ENCODE results near the gene COA5.

The COA5 gene

DNA sequence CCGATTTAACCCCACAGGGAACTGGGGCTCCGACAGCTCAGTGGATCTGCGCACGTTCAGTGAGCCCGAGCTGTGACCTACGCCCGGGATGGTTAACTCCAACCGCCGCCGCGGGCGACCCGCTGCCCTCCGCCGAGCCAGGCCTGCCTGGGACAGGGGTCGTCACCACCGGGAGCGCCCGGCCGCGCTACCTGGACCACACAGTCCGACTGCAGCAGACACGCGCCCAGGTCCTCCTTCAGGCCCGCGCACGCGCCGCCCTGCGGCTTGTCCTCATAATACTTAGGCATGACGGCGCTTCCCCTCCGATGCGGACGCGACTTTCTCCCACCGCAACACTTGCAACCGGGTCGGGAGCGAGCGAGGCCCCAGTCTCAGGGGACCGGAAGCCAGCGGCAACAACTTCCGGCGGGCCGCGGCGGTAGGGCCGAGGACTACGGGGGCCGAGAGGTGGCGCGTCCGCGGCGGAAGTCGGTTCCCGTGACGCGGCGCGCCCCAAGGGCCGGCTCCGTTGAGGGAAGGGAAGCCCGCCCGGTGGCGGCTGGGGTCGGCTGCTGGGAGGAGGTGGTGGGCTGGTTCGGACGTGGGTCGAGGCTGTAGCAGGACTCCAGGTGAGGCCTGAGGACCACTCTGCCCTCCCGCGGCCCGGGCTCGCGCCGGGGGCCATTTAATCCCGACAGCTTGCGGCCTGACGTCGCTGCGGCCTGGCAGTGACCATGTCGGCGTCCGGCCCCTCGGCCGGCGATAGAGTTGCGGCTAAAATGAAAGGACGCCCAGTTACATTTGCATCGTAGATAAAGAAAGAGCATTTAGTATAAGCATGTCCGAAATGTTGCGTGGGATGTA, at the start of gene COA5, which contains the start of gene UNC50:
TSS of gene COA5 (minus strand) at position 397 of the 846 bp plus-strand sequence. CDS start at position 290, 107 bp downstream.
TSS of gene UNC50 (plus strand) at position 474 of the 846 bp plus-strand sequence. CDS start 1,171 bp downstream, outside the sequence.
- DNase-seq (ENCODE audit: low read depth in 2 of 2) = peak; percentile 90 to 91

GRCh38 chr2:98656800-98657199, 48.5 kb upstream of the COA5 start:
- no peak for DNase-seq (ENCODE audit: low read depth in 2 of 2)

- DNase-seq (ENCODE audit: low read depth in 2 of 2) = no peak
Observed at GRCh38 chr2:98654699-98655495, 46.6 kb upstream of the COA5 start.

- no peak for DNase-seq (ENCODE audit: low read depth in 2 of 2)
Observed at GRCh38 chr2:98650998-98651397, 42.7 kb upstream of the COA5 start.

DNA sequence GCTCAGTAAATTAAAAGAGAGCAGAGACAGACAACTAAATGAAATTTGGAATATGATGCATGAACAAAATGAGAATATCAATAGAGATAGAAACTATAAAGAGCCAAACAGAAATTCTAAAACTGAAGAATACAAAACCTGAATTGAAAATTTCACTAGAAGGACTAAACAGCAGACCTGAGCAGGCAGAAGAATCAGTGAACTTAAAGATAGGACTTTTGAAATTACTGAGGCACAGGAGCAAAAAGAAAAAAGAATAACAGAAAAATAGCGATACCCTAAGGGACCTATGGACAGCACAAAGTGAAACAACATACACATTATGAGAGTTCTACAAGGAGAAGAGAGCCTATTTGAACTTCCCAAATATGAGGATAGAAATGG, 41.7 kb upstream of the COA5 start:
- DNase-seq (ENCODE audit: low read depth in 2 of 2) = no peak

- DNase-seq (ENCODE audit: low read depth in 2 of 2) = peak; percentile 68 to 69
Observed at GRCh38 chr2:98649135-98649991, 41.1 kb upstream of the COA5 start.

DNA sequence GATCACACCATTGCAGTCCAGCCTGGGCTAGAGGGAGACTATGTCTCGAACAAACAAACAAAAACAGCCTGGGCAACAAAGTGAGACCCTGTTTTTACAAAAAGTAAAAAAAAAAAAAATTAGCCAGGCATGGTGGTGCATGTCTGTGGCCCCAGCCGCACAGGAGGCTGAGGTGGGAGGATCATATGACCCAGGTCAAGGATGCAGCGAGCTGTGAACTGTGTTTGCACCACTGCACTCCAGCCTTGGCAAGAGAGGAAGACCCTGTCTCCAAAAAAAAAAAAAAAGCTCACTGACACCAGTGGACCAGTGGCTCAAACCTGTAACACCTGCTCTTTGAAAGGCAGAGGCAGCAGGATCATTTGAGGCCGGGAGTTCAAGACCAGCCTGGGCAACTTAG, 40.1 kb upstream of the COA5 start:
- DNase-seq (ENCODE audit: low read depth in 2 of 2) = no peak

- DNase-seq (ENCODE audit: low read depth in 2 of 2) = no peak
Observed at GRCh38 chr2:98647636-98648035, 39.3 kb upstream of the COA5 start.

GRCh38 chr2:98643496-98644100, 35.3 kb upstream of the COA5 start:
- no peak for DNase-seq (ENCODE audit: low read depth in 2 of 2)

DNA sequence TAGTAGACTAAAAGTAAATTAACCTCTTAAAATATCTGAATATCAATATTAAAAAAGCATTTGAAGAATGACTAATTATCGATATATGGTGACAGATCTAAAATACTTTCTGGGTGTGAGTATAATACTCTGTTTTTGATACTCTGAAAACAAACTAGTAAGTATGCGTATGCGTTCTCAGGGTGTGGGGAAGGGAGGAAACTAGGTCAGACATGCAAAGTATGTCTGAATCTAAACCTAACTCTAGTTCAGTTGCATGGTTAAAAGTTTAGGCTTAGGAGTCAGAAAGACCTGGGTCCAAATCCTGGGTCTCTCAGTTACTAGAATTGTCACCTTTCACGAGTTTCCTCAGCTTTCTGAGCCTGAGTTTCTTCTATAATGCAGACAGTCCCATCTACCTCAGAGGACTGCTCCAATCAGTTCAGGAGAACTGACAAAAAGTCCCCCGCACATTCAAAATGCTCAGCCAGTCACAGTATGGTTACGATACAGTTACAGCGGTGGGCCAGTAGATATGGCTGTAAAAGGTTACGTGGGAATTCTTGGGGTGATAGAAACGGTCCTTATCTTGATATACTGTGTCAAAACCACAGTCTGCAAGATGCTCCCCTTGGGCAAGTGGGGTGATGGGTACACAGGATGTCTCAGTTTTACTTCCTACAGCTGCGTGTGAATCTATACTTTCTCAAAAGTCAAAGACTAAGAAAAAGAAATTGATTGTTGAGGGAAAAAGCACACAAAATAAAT, 29.3 kb upstream of the COA5 start:
- peak; percentile 19 to 33 for DNase-seq (ENCODE audit: low read depth in 2 of 2)

DNA sequence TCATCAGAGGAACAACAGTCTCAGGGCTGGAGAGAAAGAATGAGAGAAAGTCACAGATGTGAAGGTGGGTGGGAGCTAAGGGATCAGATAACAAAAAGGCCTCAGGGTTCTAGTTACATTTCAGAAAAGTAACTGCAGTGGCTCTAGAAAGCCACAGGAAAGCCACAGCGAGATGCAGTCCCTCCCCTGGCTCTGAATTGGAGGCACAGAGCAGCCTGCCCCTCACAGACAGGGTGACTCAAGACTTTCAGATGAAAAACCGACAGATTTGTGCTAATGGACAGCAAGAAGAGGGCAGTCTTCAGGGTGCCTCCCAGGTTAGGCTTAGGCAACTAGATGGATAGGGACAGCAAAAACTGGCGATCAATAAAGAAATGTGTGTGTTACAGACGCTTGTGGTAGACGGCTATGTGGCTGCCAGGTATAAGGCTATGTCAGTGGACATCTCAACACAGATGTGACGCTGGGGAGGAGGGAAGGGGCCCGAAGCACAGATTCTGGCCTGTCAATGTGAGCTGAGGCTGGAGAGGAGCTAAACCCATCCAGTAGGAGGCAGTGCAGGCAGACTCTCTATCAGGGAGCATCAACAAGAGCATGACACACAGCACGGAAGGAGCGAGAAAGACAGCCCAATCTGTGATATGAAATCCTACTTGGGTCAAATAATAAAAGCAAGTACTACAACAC, 26.2 kb upstream of the COA5 start:
- peak; percentile 43 to 54 for DNase-seq (ENCODE audit: low read depth in 2 of 2)

GRCh38 chr2:98632351-98632750, 24.0 kb upstream of the COA5 start:
- DNase-seq (ENCODE audit: low read depth in 2 of 2) = no peak

GRCh38 chr2:98623657-98624056, 15.3 kb upstream of the COA5 start:
- no peak for DNase-seq (ENCODE audit: low read depth in 2 of 2)

- no peak for DNase-seq (ENCODE audit: low read depth in 2 of 2)
Observed at GRCh38 chr2:98617149-98617548, 8.8 kb upstream of the COA5 start.

DNA sequence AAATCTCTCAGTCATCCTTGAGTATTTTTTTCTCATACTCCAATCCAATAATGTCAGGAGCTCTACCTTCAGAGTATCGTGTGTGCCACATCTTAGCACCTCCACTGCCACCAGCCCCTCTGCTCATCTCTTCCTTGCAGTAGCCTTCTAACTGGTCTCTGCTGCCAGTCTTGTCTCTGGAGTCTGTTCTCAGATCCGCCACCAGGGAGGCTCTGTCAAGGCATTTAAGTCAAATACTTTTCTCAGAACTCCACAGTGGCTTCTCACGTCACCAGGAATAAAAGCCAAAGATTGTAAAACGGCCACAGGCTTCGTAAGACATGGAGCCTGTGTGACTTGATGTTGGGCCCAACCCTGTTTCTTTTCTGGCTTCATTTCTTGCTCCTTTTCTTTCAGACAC, 7.2 kb upstream of the COA5 start:
- DNase-seq (ENCODE audit: low read depth in 2 of 2) = no peak

- no peak for DNase-seq (ENCODE audit: low read depth in 2 of 2)
Observed at GRCh38 chr2:98614024-98614739, 5.9 kb upstream of the COA5 start.

DNA sequence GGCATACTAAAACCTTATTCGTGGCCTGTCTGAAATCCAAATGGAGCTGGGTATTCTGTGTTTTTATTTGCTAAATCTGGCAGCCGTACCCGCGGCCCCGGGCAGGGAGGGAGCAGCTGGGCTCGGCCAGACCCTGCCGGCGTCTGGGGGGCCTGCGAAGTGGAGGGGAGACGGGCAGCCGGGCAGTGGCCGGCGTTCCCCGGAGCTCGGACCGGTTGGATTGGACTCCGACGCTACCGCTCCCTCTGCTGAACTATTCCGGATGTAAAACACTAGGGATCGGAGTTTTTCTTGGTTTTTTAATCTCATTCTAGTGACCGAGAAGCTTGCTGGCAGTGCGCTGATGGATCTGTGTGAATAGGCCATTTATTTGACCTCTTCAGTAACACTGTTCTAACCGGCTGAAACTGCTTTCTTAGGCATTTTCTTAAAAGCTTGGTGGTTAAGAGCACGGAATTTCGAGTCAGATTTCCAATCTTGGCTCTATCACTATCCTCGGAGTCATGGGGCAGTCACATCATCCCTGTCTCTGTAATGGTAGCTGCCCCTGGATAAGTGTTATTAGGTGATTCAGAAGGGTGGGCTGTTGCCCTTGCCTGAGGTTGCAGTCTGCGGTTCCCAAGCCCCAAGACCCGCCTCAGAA, 771 bp upstream of the COA5 start:
- no peak for DNase-seq (ENCODE audit: low read depth in 2 of 2)

DNA sequence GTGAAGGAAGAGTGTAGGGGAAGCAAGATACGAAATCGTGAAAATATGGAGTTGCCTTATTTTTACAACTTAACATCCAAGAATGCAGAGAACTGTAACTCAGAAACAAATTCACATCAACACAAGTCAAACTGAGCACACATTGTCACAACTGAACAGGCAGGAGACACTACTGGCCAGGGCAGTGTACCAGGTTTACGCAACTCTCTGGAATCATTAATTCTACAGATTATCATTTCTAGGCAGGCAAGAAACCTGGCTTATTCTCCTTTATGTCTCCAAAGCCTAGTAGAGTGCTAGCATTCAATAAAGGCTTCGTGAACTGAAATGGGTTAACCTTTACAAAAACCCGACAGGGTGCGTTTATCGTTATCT, 584 bp downstream of the COA5 start:
- DNase-seq (ENCODE audit: low read depth in 2 of 2) = no peak

GRCh38 chr2:98607104-98607503, 1.2 kb downstream of the COA5 start:
- no peak for DNase-seq (ENCODE audit: low read depth in 2 of 2)
